Immature natural killer cell (primary cell): ENCODE results near the gene AIRE. TPM values are rescaled to one million over a fixed set of nuclear protein-coding genes. Genes with fewer than 3 reads are reported as not detected.
A peak's percentile ranks its signal among the peaks of the same experiment; 100 is the strongest.

ENCODE experiments used
- DNase-seq, 3 donors: peaks; one replicate each; pipeline ENCODE4 v3.0.0; 2022; ENCODE audit warnings: mixed read lengths in 1 of 3
- H3K27ac Mint-ChIP-seq, 6 donors: one replicate each; pipeline ENCODE4 v1.8.0; 2020; ENCODE audit warnings: mixed read lengths in 6 of 6, mild to moderate bottlenecking in 5 of 6, inconsistent platforms in 4 of 6, moderate library complexity in 3 of 6
- H3K27me3 Mint-ChIP-seq, 3 donors: one replicate each; pipeline ENCODE4 v1.8.0; 2020 to 2021; ENCODE audit warnings: low read depth in 3 of 3, mild to moderate bottlenecking in 3 of 3, mixed read lengths in 3 of 3, moderate library complexity in 3 of 3, inconsistent platforms in 1 of 3
- H3K36me3 Mint-ChIP-seq, 3 donors: one replicate each; pipeline ENCODE4 v1.8.0; 2020; ENCODE audit warnings: mixed read lengths in 3 of 3, inconsistent platforms in 2 of 3, mild to moderate bottlenecking in 2 of 3
- H3K4me1 Mint-ChIP-seq, 2 donors: one replicate each; pipeline ENCODE4 v1.8.0; 2020; ENCODE audit warnings: inconsistent platforms in 2 of 2, mild to moderate bottlenecking in 2 of 2, mixed read lengths in 2 of 2, moderate library complexity in 1 of 2
- H3K4me3 Mint-ChIP-seq, 5 donors: one replicate each; pipeline ENCODE4 v1.8.0; 2020; ENCODE audit warnings: mild to moderate bottlenecking in 5 of 5, mixed read lengths in 5 of 5, inconsistent platforms in 3 of 5, moderate library complexity in 3 of 5
- H3K9me3 Mint-ChIP-seq, 6 donors: one replicate each; pipeline ENCODE4 v1.8.0; 2020; ENCODE audit warnings: mild to moderate bottlenecking in 6 of 6, mixed read lengths in 6 of 6, inconsistent platforms in 4 of 6, moderate library complexity in 3 of 6
- polyA plus RNA-seq, 3 donors: library from polyadenylated mRNA; unstranded; fragments of 300-500 nt; fragmentation: Illumina TruSeq; gene quantifications; one replicate each; pipeline ENCODE4 v1.2.3, GENCODE V29; 2021

The AIRE gene
- polyA plus RNA-seq, 3 donors from 2014 or later, result not detected

- peaks cover 0 to 1% (median 0%) of the 10 kb centered on the region in 3 donors for H3K27me3 Mint-ChIP-seq
- no peak overlapping the region for H3K4me3 Mint-ChIP-seq
- H3K9me3 Mint-ChIP-seq, result no peaks in the 10 kb centered on the region
- no peak for DNase-seq
- H3K36me3 Mint-ChIP-seq, result no peaks in the 10 kb centered on the region
- no peak overlapping the region for H3K27ac Mint-ChIP-seq
- no peaks in the 10 kb centered on the region for H3K4me1 Mint-ChIP-seq
Measured at GRCh38 chr21:44324106-44324853, 38.6 kb downstream of the AIRE start.

- Mint-ChIP-seq H3K27ac (no peak overlapping the region), H3K4me1 (no peaks in the 10 kb centered on the region), H3K36me3 (no peaks in the 10 kb centered on the region), H3K9me3 (no peaks in the 10 kb centered on the region), H3K4me3 (no peak overlapping the region), H3K27me3 (peaks cover 0 to 4% (median 0%) of the 10 kb centered on the region in 3 donors)
- DNase-seq, result no peak
Measured at GRCh38 chr21:44324854-44325107, 39.1 kb downstream of the AIRE start.

- peaks cover 0 to 5% (median 0%) of the 10 kb centered on the region in 3 donors for H3K27me3 Mint-ChIP-seq
- H3K4me1 Mint-ChIP-seq, result no peaks in the 10 kb centered on the region
- H3K36me3 Mint-ChIP-seq, result no peaks in the 10 kb centered on the region
- no peaks in the 10 kb centered on the region for H3K9me3 Mint-ChIP-seq
- no peak for DNase-seq
- no peak overlapping the region for H3K4me3 Mint-ChIP-seq
- H3K27ac Mint-ChIP-seq, result no peak overlapping the region
Measured at GRCh38 chr21:44325386-44326271, 40.0 kb downstream of the AIRE start.

- H3K4me1 Mint-ChIP-seq, result no peaks in the 10 kb centered on the region
- no peak overlapping the region for H3K27ac Mint-ChIP-seq
- no peaks in the 10 kb centered on the region for H3K36me3 Mint-ChIP-seq
- peaks cover 0 to 5% (median 0%) of the 10 kb centered on the region in 3 donors for H3K27me3 Mint-ChIP-seq
- H3K4me3 Mint-ChIP-seq, result no peak overlapping the region
- no peaks in the 10 kb centered on the region for H3K9me3 Mint-ChIP-seq
- no peak for DNase-seq
Measured at GRCh38 chr21:44326272-44326647, 40.6 kb downstream of the AIRE start.

GRCh38 chr21:44326716-44327602 is 41.3 kb downstream of the AIRE start:
- Mint-ChIP-seq H3K4me3 (no peak overlapping the region), H3K9me3 (no peaks in the 10 kb centered on the region), H3K27me3 (peaks cover 0 to 5% (median 0%) of the 10 kb centered on the region in 3 donors), H3K4me1 (no peaks in the 10 kb centered on the region), H3K36me3 (no peaks in the 10 kb centered on the region), H3K27ac (no peak overlapping the region)
- DNase-seq, result no peak

GRCh38 chr21:44327603-44327974 is 41.9 kb downstream of the AIRE start:
- H3K36me3 Mint-ChIP-seq, result no peaks in the 10 kb centered on the region
- no peak for DNase-seq
- H3K4me3 Mint-ChIP-seq, result no peak overlapping the region
- no peak overlapping the region for H3K27ac Mint-ChIP-seq
- H3K27me3 Mint-ChIP-seq, result peaks cover 0 to 5% (median 0%) of the 10 kb centered on the region in 3 donors
- no peaks in the 10 kb centered on the region for H3K4me1 Mint-ChIP-seq
- H3K9me3 Mint-ChIP-seq, result no peaks in the 10 kb centered on the region

- H3K4me3 Mint-ChIP-seq, result no peak overlapping the region
- H3K4me1 Mint-ChIP-seq, result no peaks in the 10 kb centered on the region
- H3K36me3 Mint-ChIP-seq, result no peaks in the 10 kb centered on the region
- no peaks in the 10 kb centered on the region for H3K9me3 Mint-ChIP-seq
- H3K27me3 Mint-ChIP-seq, result peaks cover 0 to 5% (median 0%) of the 10 kb centered on the region in 3 donors
- DNase-seq, result no peak
- peak overlapping the region in 1 of 6 donors; percentile 3 for H3K27ac Mint-ChIP-seq
Measured at GRCh38 chr21:44328242-44328895, 42.7 kb downstream of the AIRE start.

- DNase-seq, result no peak
- no peak overlapping the region for H3K4me3 Mint-ChIP-seq
- no peaks in the 10 kb centered on the region for H3K36me3 Mint-ChIP-seq
- H3K9me3 Mint-ChIP-seq, result no peaks in the 10 kb centered on the region
- H3K4me1 Mint-ChIP-seq, result no peaks in the 10 kb centered on the region
- H3K27me3 Mint-ChIP-seq, result peaks cover 0 to 5% (median 0%) of the 10 kb centered on the region in 3 donors
- no peak overlapping the region for H3K27ac Mint-ChIP-seq
Measured at GRCh38 chr21:44329086-44329889, 43.6 kb downstream of the AIRE start.

GRCh38 chr21:44329971-44330681 is 44.5 kb downstream of the AIRE start:
- Mint-ChIP-seq H3K27ac (no peak overlapping the region), H3K4me3 (no peak overlapping the region), H3K4me1 (no peaks in the 10 kb centered on the region), H3K27me3 (peaks cover 0 to 5% (median 0%) of the 10 kb centered on the region in 3 donors), H3K36me3 (no peaks in the 10 kb centered on the region), H3K9me3 (no peaks in the 10 kb centered on the region)
- no peak for DNase-seq

- no peak for DNase-seq
- no peaks in the 10 kb centered on the region for H3K9me3 Mint-ChIP-seq
- no peaks in the 10 kb centered on the region for H3K36me3 Mint-ChIP-seq
- no peak overlapping the region for H3K27ac Mint-ChIP-seq
- H3K4me3 Mint-ChIP-seq, result no peak overlapping the region
- H3K27me3 Mint-ChIP-seq, result peaks cover 0 to 5% (median 1%) of the 10 kb centered on the region in 3 donors
- H3K4me1 Mint-ChIP-seq, result no peaks in the 10 kb centered on the region
Measured at GRCh38 chr21:44330698-44331097, 45.0 kb downstream of the AIRE start.

- no peak overlapping the region for H3K4me3 Mint-ChIP-seq
- H3K4me1 Mint-ChIP-seq, result no peaks in the 10 kb centered on the region
- no peak overlapping the region for H3K27ac Mint-ChIP-seq
- H3K36me3 Mint-ChIP-seq, result no peaks in the 10 kb centered on the region
- DNase-seq, result no peak
- peaks cover 0 to 5% (median 1%) of the 10 kb centered on the region in 3 donors for H3K27me3 Mint-ChIP-seq
- H3K9me3 Mint-ChIP-seq, result no peaks in the 10 kb centered on the region
Measured at GRCh38 chr21:44331209-44331608, 45.5 kb downstream of the AIRE start.

- no peak overlapping the region for H3K27ac Mint-ChIP-seq
- no peak for DNase-seq
- H3K4me3 Mint-ChIP-seq, result no peak overlapping the region
- peaks cover 0 to 5% (median 1%) of the 10 kb centered on the region in 3 donors for H3K27me3 Mint-ChIP-seq
- peaks cover 0 to 5% (median 0%) of the 10 kb centered on the region in 3 donors for H3K36me3 Mint-ChIP-seq
- no peaks in the 10 kb centered on the region for H3K9me3 Mint-ChIP-seq
- H3K4me1 Mint-ChIP-seq, result no peaks in the 10 kb centered on the region
Measured at GRCh38 chr21:44331650-44332307, 46.1 kb downstream of the AIRE start.
